Right ventricle myocardium inferior (tissue), 1 donor: ENCODE measurements around the gene IL12RB1. TPM values are rescaled to one million over a fixed set of nuclear protein-coding genes. Genes with fewer than 3 reads are reported as not detected.
"Not testable (repeated sequence)": the region's sequence is repeated elsewhere in the genome, so short reads cannot be mapped to it uniquely, and the experiment has no call there.

ENCODE experiments used
- ATAC-seq: fragments of 200-7000 bp; cut with Tn5 transposase; one replicate; pipeline ENCODE4 v1.9.1; 2020; ENCODE audit warnings: mild to moderate bottlenecking, moderate library complexity
- DNase-seq: peaks from one replicate; pipeline ENCODE4 v3.0.0; 2021; ENCODE audit errors: missing footprints
- intact Hi-C: fragments of 100-400 bp; cut with DNase I; formaldehyde crosslinking; loops from one replicate; pipeline ENCODE4 v1.11.0; 2022
- total RNA-seq: library from RNA; stranded (reverse); fragmentation: NEBNext Ultra II Directional; extraction: Animal tissue kit (Norgen Biotek cat#: 25700); gene quantifications from one replicate; pipeline ENCODE4 v1.2.1, GENCODE V29; 2021
- donor health status: DM: no; HTN: yes; CAD: no; lungs with severe emphysema.

IL12RB1 gene
- total RNA-seq, 1 donor from 2014 or later = 1.1 TPM

- intact Hi-C loops = no loop called here
- no peak for DNase-seq
- ATAC-seq = no peak
Observed at GRCh38 chr19:18117364-18117691, 30.6 kb upstream of the IL12RB1 start.

DNA sequence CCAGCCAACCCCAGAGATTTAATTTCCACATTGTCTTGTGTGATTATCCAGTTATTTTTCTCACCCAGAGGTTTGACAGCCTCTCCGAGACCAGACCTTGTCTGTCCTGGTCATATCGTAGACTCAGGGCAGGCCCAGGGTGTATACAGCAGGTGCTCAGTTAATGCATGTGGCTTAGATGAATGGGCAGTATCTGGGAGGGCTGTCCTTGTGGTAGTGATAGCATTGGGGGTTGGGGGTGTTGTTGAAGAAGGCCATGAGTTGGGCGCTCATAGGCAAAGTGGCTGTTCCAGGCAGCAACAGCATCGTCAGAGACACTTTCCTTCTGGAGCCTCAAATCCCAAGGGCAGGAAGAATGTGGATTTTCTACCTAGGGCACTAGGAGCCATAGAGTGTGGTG, 27.7 kb upstream of the IL12RB1 start:
- intact Hi-C loops = no loop called here
- no peak for ATAC-seq
- peak; percentile 4 for DNase-seq

DNA sequence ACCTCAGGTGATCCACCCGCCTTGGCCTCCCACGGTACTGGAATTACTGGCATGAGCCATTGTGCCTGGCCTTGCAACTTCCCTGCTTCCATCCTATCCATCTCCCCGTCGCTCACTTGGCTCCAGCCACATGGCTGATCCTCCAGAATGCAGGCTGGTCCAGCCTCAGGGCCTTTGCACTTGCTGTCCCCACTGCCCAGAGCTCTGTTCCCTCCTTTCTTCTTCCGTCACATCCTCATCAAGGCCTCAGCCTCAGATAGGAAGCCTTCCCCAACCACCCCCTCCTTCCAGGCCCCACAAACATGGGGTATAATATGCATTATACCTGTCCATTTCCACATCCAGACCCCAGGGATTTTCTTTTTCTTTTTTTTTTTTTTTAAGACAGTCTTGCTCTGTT, 27.1 kb upstream of the IL12RB1 start:
- ATAC-seq = no peak
- DNase-seq = peak; percentile 47
- intact Hi-C loops = loop anchor here (1.0 to 2.0 kb wide), 2 partner anchors 55 to 138 kb away; no protein-coding TSS in a partner anchor

DNA sequence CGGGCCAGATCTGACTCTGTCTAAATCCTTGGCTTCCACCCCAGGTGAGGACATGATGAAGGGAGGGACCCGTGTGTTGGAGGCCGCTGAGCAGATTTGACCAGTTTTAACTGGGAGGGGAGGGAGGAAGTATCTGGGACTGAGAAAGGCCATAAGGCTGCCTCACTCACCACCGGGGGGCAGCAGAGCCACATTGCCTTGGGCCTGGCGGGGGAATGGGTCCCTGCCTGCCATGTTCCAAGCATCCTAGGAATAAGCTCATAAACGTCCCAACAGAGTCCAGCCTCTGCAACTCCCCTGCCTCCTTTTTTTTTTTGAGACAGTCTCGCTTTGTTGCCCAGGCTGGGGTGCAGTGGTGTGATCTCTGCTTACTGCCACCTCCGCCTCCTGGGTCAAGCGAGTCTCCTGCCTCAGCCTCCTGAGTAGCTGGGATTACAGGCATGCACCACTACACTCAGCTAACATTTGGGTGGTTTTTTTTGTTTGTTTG, 26.3 kb upstream of the IL12RB1 start:
- peak; percentile 91 for DNase-seq
- intact Hi-C loops = loop anchor here (1.0 to 2.0 kb wide), 2 partner anchors 56 to 139 kb away; no protein-coding TSS in a partner anchor
- peak; percentile 70 for ATAC-seq

DNA sequence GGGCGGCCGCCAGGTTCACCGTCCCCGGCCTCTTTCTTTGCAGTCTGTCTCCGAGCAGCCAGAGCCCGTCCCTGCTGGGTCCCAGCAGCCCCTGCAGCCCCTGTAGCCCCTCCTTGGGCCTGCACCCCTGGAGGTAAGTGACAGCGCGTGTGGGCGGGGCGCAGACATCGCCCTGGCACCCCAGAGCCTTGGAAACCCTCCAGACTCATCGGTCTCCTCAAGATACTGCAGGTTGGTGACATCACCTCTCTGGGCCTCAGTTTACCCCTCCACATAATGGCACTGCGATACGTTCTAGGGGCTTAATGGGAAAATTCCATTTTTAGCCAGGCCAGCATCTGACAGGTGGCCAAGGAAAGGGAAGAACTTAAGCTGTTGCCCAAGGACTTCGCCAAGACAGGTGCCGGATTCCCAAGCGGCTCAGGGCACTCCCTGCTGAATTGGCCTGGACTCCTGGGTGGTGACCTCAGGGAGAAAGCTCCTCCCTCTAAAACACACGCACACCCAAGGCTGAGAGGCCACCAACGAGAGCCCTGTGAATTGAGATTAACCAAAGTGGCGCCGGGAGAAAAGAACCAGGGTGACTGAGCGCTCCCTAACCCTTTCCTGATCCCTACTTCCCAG, 24.0 kb upstream of the IL12RB1 start:
- DNase-seq = peak; percentile 40
- intact Hi-C loops = no loop called here
- ATAC-seq = no peak

DNA sequence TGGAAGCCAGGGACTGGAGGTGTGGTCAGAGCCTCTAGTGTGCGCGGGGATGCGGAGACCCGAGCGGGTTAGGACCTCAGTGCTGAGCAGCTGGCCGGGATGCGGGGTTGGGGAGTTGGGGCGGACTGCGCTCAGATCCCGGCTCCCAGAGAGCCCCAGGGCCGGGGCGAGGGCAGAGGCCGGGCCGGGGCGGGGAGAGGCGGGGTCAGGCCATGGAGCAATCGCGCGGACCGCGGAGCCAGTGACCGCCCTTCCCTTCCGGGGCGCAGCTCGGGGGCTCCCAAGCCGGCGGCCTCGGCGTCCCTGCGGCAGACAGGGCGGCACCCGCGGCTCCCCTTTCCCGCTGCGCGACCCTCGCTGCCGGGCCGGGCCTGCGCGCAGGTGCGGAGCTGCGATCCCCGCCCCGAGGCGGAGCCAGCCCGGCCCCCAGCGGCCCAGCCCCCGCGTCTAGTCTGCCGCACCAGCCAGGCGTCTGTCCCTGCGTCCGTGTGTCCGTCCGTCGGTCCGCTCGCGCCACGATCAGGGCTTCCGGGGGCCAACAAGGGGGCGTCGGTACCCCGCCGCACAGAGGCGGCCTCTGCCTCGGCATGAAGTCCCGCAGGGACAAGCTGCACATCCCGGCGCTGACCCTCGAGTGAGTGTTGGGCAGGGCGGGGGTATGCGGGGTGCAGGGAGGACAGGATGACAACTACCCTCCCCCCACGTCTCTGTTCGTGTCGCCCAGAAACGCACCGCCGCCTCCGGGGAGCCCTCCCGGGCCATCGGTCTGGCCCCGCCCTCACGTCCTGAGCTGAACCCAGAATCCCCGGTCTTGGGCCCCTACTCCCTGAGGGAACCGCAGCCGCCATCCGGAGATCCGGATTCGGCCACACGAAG, 23.2 kb upstream of the IL12RB1 start:
- peak; percentile 92 for DNase-seq
- intact Hi-C loops = no loop called here
- ATAC-seq = peak; percentile 81

DNA sequence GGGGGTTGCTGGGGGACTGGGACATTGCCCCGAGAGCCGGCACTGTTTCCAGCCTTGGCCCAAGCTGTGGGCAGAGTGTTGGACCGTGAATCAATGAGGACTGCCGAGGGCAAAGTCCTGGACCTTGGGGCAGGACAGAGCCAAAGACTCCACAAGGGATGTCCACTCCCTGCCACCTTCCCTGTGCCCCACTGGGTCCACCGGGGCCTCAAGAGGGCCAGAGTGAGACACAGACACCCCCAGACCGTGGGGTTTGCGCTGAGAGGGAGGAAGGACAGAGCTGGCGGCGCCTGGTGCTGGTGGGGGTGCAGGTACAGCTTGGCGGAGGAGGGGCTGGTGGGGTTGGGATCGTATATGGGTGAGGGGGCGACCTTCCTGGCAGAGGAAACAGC, 22.6 kb upstream of the IL12RB1 start:
- intact Hi-C loops = no loop called here
- no peak for ATAC-seq
- DNase-seq = peak; percentile 64

- no peak for DNase-seq
- ATAC-seq = no peak
- intact Hi-C loops = no loop called here
Observed at GRCh38 chr19:18108897-18109296, 22.2 kb upstream of the IL12RB1 start.

DNA sequence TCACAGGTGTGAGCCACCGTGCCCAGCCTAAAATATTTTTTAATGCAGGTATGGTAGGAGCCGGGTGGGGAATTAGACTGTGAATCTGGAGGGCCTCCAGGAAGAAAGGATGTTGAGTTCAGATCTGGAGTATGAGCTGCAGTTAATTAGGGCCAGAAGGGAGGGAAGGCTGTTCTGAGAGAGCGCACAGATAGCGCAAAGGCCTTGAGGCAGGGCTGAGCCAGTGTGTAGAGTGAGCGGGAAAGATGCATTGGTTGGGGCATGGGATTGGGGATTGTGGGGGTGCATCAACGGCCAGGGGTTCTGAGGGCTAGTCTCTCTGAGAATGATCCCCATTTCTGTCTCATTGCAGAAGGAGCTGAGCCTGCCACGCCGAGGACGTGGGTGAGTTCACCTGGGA, 20.5 kb upstream of the IL12RB1 start:
- intact Hi-C loops = no loop called here
- no peak for DNase-seq
- no peak for ATAC-seq

DNA sequence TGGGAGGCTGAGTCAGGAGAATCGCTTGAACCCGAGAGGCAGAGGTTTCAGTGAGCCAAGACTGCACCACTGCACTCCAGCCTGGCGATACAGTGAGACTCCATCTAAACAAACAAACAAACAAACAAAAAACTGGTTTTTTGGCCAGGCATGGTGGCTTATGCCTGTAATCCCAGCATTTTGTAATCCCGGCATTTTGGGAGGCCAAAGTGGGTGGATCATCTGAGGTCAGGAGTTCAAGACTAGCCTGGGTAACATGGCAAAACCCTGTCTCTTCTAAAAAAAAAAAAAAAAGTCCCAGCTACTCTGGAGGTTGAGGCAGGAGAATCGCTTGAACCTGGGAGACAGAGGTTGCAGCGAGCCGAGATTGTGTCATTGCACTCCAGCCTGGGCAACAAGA, 18.5 kb upstream of the IL12RB1 start:
- ATAC-seq, intact Hi-C loops, DNase-seq: not testable (repeated sequence)

DNA sequence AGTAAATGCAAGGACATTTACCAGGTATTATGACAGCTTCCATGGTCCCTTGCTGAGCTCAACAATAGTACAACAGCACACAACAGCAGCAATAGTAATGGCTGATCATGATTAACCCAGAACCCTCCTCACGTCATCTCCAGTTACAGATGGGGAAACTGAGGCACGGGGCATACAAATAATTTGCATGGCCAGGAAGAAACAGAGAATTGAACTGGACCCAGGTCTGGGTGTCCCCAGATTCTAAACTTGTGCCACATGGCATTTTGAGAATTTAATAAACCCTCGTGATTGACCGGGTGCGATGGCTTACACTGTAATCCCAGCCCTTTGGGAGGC, 18.0 kb upstream of the IL12RB1 start:
- no peak for ATAC-seq
- intact Hi-C loops = no loop called here
- no peak for DNase-seq

GRCh38 chr19:18102916-18103542, 16.3 kb upstream of the IL12RB1 start:
- intact Hi-C loops = no loop called here
- no peak for ATAC-seq
- no peak for DNase-seq

GRCh38 chr19:18101268-18101667, 14.5 kb upstream of the IL12RB1 start:
- intact Hi-C loops = no loop called here
- no peak for DNase-seq
- no peak for ATAC-seq

- ATAC-seq (no peak), DNase-seq (no peak)
- intact Hi-C loops = no loop called here
Observed at GRCh38 chr19:18100710-18101109, 14.0 kb upstream of the IL12RB1 start.

DNA sequence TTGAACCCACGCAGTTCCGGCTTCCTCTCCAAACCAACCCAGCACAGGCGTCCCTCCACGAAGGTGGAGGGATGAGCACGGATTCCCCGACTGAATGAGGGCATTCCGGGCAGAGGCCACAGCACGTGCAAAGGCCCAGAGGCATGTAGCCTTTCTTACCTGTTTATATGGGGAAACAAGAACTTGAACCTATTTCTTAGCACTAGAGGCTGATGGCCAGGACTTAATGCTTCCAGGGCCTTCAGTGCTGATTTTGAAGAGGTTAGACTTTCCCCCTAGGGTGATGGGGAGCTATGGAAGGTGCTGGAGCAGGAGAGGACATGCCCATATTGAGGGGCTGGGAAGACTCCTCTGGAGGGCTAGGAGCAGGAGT, 12.9 kb upstream of the IL12RB1 start:
- ATAC-seq = no peak
- intact Hi-C loops = no loop called here
- DNase-seq = no peak

- no peak for DNase-seq
- no peak for ATAC-seq
Observed at GRCh38 chr19:18098891-18099622, 12.3 kb upstream of the IL12RB1 start.

GRCh38 chr19:18097993-18098890, 11.5 kb upstream of the IL12RB1 start:
- intact Hi-C loops = no loop called here
- ATAC-seq (no peak), DNase-seq (no peak)

More at GRCh38 chr19:18098891-18099622, 12.3 kb upstream of the IL12RB1 start:
- intact Hi-C loops = no loop called here
